GM04503 (cell line): ENCODE measurements around the gene DIAPH1.
"Not testable (repeated sequence)": the region's sequence is repeated elsewhere in the genome, so short reads cannot be mapped to it uniquely, and the experiment has no call there.

Experiments
- DNase-seq: peaks from one replicate; pipeline ENCODE4 v3.0.0-alpha.2; 2012; ENCODE audit warnings: low read depth

Gene DIAPH1

GRCh38 chr5:141609921-141610320, 8.9 kb downstream of the DIAPH1 start:
- not testable (repeated sequence) for DNase-seq

- no peak for DNase-seq
Observed at GRCh38 chr5:141609044-141609443, 9.8 kb downstream of the DIAPH1 start.

DNA sequence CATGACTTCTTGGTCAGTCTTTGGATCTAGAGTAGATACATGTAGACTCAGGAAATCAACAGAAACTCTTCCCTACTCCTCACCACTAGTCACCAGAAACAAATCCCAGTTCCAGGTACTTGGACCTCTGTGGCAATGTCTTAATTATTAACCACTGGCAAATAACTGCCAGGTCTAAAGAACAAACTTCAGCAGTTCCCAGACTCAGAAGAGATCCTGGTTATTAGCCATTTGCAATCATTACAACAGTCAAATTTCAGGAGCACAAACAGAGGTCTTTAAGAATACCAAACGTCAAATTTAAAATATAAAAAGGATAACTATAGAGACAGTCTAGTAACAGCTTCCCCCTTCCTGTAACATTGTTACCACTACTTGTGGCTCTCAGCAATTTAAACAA, 10.2 kb downstream of the DIAPH1 start:
- no peak for DNase-seq

- DNase-seq, result no peak
Observed at GRCh38 chr5:141608046-141608445, 10.8 kb downstream of the DIAPH1 start.

DNA sequence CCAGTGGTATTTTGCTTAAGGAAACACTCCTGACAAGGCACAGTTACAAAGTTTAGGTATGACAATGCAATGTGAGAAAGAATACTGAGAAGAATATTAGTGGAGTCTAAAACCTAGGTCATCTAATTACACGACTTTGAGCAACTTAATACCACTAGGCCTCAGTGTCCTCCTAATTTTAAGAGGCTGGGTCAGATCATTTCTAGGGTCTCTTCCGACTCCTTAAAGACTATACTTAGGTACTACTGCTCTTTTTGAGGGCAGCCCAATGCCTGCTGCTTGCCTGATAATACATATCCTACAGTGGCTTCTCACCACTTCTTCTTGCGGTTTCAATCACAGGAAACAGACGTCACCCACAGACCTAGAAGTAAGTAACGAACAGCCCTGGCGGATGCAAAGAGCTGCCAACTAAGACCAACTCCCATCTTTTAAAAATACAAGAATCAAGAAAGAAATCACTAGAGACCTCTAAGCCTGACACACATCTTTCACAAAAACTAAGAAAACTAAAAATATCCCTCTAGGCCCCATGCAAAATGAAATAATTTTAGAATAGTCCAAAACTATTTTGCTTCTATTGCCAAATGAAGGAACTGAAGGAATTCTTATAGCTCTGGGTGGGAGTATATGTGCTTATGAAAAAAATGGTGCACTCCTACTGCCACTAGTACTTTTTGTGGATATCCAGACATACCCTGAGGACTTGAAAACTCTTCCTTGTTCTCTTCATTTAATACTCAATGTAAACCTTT, 13.1 kb downstream of the DIAPH1 start:
- no peak for DNase-seq

DNA sequence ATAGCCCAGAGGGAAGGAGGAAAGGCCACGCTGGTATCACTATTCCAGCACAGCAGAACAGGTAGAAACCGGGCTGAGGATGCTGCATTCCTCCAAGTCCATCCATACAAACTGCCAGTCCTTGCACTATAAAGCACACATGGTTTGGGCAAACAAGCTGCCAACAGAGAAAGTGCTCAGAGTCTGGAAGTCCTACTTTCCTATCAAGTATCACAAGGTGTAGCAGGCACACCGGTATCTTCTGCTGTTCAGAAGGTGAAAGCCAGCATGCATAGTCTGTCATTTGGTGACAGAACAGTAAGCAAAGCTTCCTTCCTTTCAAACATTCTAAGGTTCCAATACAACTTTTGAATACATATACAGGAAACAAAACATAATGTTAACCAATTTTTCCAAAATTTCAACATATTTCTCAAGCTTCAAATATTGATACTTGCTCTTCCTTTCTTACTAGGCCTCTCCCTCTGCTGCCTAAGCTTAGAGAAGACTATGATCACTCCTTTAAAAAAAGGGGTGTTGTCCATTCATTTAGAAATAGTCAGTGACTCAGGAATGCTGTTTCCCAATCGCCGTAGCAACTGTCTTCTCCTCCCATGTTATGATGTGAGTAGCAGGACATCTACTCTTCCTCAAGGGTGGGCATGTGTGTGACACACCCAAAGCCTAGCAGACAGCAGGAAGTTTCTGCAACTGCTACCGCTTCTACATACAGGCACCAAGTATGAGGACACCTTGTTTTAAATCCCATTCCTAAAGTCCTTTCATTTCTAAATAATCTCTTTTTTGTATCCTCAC, 14.7 kb downstream of the DIAPH1 start:
- DNase-seq, result peak; percentile 94

DNA sequence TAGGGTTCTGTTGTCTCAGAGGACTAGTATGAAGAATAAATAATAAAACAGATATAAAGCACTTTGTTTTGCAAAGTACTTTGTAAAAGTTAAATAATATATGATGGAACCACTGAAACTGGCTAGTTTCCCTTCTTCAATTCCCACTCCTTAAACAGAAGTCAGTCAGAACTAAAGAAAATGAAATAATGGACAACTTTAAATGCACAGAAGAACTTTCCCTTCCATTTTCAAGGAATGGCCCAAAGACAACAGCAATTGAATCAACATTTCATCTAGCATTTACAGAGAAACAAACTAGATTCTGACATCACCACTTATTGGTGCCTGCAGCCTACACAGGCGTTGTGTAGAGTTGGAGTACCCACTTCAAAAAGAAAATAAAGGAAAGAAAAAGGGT, 16.2 kb downstream of the DIAPH1 start:
- no peak for DNase-seq

DNA sequence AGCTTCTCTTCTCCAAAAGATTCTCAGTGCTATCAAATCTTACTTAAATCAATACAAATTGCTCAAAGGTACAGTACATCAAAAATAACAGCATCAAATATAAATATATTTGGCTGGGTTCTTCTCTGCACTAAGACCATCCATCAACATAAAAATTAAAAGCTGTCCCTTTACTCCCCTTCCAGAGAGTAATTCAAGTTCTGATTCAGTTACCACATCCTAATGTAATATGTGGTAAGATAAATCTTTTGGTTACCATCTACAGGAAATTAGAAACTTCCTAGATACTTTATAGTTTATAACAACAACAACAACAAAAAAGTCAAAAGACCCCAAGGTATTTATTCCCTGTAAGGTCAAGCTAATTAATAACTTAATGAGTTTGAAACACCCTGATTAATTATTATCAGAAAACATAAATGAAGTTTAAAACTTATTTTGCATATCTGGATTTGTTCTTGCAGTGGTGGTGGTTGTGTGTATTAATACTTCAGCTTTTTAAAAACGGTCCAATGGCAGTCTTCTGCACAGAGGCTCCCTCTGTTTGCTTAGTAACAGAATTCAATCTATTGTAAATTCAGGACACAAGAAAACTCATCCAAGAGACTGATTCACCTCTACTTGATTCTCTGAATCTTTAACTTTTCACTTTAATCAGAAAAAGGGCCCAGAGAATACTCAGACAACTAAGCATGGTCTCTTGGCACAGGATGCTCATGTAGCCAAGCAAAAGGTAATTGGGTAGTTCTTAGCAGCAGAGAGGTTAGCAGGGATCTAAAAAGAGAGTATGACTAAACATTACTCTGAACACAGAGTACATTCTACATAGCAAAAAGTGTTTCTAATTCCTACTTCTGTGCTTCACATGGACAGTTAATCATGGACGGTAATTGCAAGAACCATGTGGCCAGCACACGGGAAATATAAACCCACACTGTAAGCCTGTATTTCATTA, 20.1 kb downstream of the DIAPH1 start:
- peak; percentile 37 for DNase-seq

- DNase-seq, result no peak
Observed at GRCh38 chr5:141597814-141598213, 21.0 kb downstream of the DIAPH1 start.

DNA sequence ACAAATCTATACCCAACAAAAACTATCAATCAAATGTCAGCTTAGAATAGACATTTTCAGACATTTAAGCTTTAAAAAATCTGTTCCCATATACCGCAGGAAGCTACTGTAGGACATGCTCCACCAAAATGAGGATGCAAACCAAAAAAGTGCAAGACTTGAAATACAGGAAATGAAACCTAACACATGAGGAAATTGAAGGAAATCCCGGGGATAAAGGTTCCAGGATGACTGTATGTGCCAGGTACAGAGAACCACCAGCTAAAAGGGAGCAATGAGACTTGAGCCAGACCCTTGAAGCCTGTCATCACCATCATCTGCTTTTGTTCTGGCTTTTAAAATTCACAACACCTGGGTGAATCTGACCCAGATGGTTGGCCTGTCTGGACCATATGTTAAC, 21.4 kb downstream of the DIAPH1 start:
- DNase-seq, result no peak

DNA sequence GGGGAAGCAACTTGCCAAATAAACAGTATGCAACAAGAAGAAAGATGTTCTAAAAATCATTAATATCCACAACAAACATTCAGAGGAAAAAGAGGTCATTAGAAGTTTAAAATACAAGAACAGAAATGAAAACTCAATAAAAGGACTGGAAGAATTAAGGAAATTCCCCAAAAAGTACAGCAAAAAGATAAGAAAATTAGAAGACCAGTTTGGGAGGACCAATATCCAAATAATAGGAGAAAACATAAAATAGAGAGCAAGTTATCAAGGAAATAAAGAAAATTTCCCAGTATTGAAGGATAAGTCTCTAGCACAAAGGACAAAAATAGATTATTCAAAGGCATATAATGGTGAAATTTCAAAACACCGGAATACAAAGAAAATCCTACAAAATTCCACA, 21.9 kb downstream of the DIAPH1 start:
- no peak for DNase-seq

DNA sequence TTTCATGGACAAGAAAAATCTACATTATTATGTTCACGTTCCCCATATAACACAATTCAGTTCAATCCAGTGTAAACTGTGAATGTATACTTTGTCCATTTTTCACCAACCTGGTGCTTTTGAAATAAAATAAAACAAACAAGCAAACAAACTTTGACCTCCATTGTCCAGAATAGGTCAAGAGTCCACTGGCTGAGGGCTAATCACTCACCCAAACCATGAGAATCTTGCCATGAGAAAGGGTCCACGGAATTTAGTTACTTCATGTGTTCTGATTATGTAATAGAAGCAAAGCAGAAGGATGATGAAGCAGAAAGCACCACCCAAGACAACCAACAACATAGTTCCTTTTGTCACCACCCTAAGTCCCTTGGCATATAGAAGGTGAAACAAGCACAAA, 28.7 kb downstream of the DIAPH1 start:
- no peak for DNase-seq

- DNase-seq, result no peak
Observed at GRCh38 chr5:141586246-141586645, 32.6 kb downstream of the DIAPH1 start.

DNA sequence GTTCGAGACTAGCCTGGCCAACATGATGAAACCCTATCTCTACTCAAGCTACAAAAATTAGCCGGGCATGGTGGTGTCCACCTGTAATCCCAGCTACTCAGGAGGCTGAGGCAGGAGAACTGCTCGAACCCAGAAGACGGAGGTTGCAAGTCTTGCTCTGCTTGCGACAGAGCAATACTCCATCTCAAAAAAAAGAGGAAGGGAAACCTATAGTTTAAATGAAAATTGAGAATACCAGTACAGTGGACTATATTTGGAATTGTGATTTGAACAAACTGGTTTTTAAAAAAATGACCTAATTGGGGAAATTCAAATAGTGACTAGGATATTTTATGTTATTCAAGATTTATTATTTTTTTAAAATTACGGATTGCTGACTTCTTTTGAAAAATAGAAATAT, 33.2 kb downstream of the DIAPH1 start:
- DNase-seq, result no peak

- DNase-seq, result no peak
Observed at GRCh38 chr5:141574122-141574510, 44.7 kb downstream of the DIAPH1 start.

GRCh38 chr5:141573489-141574121, 45.2 kb downstream of the DIAPH1 start:
- DNase-seq, result no peak

DNA sequence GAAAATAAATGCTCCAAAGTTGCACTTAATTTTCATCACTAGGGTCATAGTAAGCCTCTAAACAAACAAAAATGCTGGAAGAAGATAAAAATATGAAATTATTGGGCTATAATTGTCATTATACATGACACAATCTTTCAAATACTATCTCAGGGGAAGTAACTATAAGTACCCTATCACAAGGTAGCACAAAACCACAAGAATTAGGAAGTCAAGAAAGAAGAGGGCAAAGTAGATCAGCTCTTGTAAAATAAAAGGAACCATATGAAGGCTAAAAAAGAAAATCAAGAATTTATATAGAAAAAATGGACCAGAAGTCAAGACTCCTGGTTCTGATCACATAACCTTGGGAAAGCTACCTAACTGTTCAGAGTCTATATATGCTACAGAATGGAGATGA, 48.1 kb downstream of the DIAPH1 start:
- no peak for DNase-seq

GRCh38 chr5:141567513-141568117, 51.2 kb downstream of the DIAPH1 start:
- no peak for DNase-seq

DNA sequence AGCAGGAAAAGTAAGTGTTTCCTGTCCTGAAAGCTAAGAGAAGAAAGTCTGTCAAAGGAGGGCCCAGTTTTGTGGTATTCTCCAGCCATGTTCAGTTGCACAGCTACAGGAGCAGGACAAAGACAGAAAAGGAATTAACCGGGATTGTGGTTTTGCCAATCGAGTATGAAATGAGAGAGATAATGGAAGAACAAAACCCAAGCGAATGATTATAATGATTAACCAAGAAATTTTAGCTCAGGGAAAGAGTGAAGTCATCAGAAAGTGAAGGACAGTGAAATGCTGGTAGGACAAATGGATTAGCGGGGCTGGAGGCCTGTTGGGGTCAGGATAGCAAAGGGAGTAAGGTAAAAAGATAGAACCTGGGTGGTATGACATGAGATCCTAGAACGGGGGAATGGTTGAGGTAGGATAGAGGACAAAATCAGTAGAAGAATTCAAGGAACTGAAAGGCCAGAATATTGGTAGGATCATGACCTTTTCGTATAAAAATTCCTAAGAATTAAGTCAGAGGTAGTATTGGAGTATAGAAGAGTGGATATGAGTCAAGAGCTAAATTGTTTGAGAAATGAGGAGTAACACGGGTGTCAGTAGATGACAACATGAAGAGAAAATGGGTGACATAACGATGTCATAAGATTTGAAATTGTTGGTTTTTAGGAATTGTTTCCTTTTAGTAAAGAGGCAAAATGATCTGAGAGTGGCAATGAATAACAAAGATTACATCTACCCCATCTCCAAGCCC, 52.8 kb downstream of the DIAPH1 start:
- no peak for DNase-seq

- peak; percentile 85 for DNase-seq
Observed at GRCh38 chr5:141564216-141564692, 54.5 kb downstream of the DIAPH1 start.
